GM23338 (cell line): Measurements from ENCODE around the gene FOXI1. TPM values are rescaled to one million over a fixed set of nuclear protein-coding genes. Genes with fewer than 3 reads are reported as not detected.

Experiments used
- ATAC-seq: fragments of 200-7000 bp; cut with Tn5 transposase; 3 replicates; pipeline ENCODE4 v1.9.1; 2020
- DNase-seq: peaks from one replicate; pipeline ENCODE4 v3.0.0-alpha.2; 2015; ENCODE audit warnings: low spot score
- H2AFZ ChIP-seq: fragments of 200-600 bp; sonication (generic); 2 replicates; pipeline ENCODE4 v1.8.0; 2016; ENCODE audit warnings: antibody characterized with exemption, mild to moderate bottlenecking, moderate library complexity
- H3F3A ChIP-seq: fragments of 200-600 bp; sonication (generic); replicated peaks from 2 replicates; pipeline ENCODE4 v1.8.0; 2017; ENCODE audit warnings: antibody characterized with exemption, mixed run types, low read depth
- H3K27ac ChIP-seq: fragments of 200-600 bp; sonication (generic); 2 replicates; pipeline ENCODE4 v1.6.1; 2016; ENCODE audit warnings: low read depth
- H3K27me3 ChIP-seq: fragments of 200-600 bp; sonication (generic); 2 replicates; pipeline ENCODE4 v1.8.0; 2016; ENCODE audit warnings: mild to moderate bottlenecking, mixed run types, moderate library complexity; ENCODE audit not compliant: insufficient read depth
- H3K36me3 ChIP-seq: fragments of 200-600 bp; sonication (generic); 2 replicates; pipeline ENCODE4 v1.8.0; 2016; ENCODE audit warnings: mild to moderate bottlenecking; ENCODE audit not compliant: insufficient read depth
- H3K4me1 ChIP-seq: fragments of 200-600 bp; sonication (generic); 2 replicates; pipeline ENCODE4 v1.8.0; 2016; ENCODE audit warnings: mild to moderate bottlenecking, moderate library complexity; ENCODE audit not compliant: insufficient read depth
- H3K4me2 ChIP-seq: fragments of 200-600 bp; sonication (generic); 2 replicates; pipeline ENCODE4 v1.7.1; 2017; ENCODE audit warnings: mixed run types
- H3K4me3 ChIP-seq: fragments of 200-600 bp; sonication (generic); 2 replicates; pipeline ENCODE4 v1.6.1; 2016; ENCODE audit warnings: mixed run types
- H3K79me2 ChIP-seq: fragments of 200-600 bp; sonication (generic); replicated peaks from 2 replicates; pipeline ENCODE4 v1.8.0; 2017; ENCODE audit warnings: mild to moderate bottlenecking; ENCODE audit not compliant: insufficient read depth
- H3K9me2 ChIP-seq: fragments of 200-600 bp; sonication (generic); 2 replicates; pipeline ENCODE4 v1.8.0; 2017; ENCODE audit not compliant: insufficient read depth
- H4K20me1 ChIP-seq: fragments of 200-600 bp; sonication (generic); replicated peaks from 2 replicates; pipeline ENCODE4 v1.8.0; 2017; ENCODE audit warnings: mild to moderate bottlenecking; ENCODE audit not compliant: insufficient read depth
- H3K27ac Mint-ChIP-seq: 2 replicates; pipeline ENCODE4 v1.8.0; 2020; ENCODE audit warnings: inconsistent platforms, mild to moderate bottlenecking, moderate library complexity, mixed read lengths
- H3K27me3 Mint-ChIP-seq: 3 replicates; pipeline ENCODE4 v1.8.0; 2022; ENCODE audit warnings: low read depth, mild to moderate bottlenecking, moderate library complexity, mixed read lengths, inconsistent platforms; ENCODE audit not compliant: insufficient read depth, poor library complexity
- H3K36me3 Mint-ChIP-seq: 3 replicates; pipeline ENCODE4 v1.8.0; 2021; ENCODE audit warnings: low read depth, mild to moderate bottlenecking, inconsistent platforms, moderate library complexity, mixed read lengths
- H3K4me1 Mint-ChIP-seq: 3 replicates; pipeline ENCODE4 v1.8.0; 2020; ENCODE audit warnings: mild to moderate bottlenecking, inconsistent platforms, mixed read lengths
- H3K4me3 Mint-ChIP-seq: 3 replicates; pipeline ENCODE4 v1.8.0; 2021; ENCODE audit warnings: moderate library complexity, mild to moderate bottlenecking, inconsistent platforms, mixed read lengths
- H3K9me3 Mint-ChIP-seq: 3 replicates; pipeline ENCODE4 v1.8.0; 2020; ENCODE audit warnings: moderate library complexity, mild to moderate bottlenecking, inconsistent platforms, mixed read lengths
- EZH2phosphoT487 ChIP-seq: fragments of 200-600 bp; sonication (generic); IDR thresholded peaks from one replicate; pipeline ENCODE4 v1.8.1; 2018; ENCODE audit warnings: antibody characterized with exemption; ENCODE audit not compliant: unreplicated experiment
- POLR2AphosphoS5 ChIP-seq: IDR thresholded peaks from 2 replicates; pipeline ENCODE4 v1.6.1; 2016; ENCODE audit warnings: antibody characterized with exemption, low read depth
- ZNF114 ChIP-seq: fragments of 250-450 bp; sonication (Bioruptor Pico); IDR thresholded peaks from 2 replicates; pipeline ENCODE4 v1.5.0; 2020; ENCODE audit warnings: mild to moderate bottlenecking, moderate library complexity
- ZNF331 ChIP-seq: fragments of 250-450 bp; sonication (Bioruptor Pico); IDR thresholded peaks from 2 replicates; pipeline ENCODE4 v1.5.0; 2020; ENCODE audit warnings: low read depth, mild to moderate bottlenecking, moderate library complexity
- polyA plus RNA-seq: library from polyadenylated mRNA; unstranded; fragments of >200 nt; fragmentation: Nextera tagmentation; extraction: Ambion mirVana; gene quantifications from 2 replicates; pipeline ENCODE4 v1.2.1, GENCODE V29; 2016
- total RNA-seq: library from RNA; depleted of rRNA; stranded (reverse); fragments of >200 nt; shearing (Covaris generic); gene quantifications from 2 replicates; pipeline ENCODE4 v1.2.3, GENCODE V29; 2014
- TF ChIP-seq, protein P1 (sequence below): IDR thresholded peaks from one replicate; pipeline ENCODE4 v1.6.1; 2018; ENCODE audit warnings: antibody characterized with exemption; ENCODE audit not compliant: unreplicated experiment
- TF ChIP-seq, protein P2 (sequence below), 2 experiments: fragments of 200-600 bp in 1 of 2; sonication (generic) in 1 of 2; conservative IDR thresholded peaks; 2 replicates each; pipeline versions ENCODE4 v1.5.1 to v1.6.1; 2016 to 2017; ENCODE audit warnings: antibody characterized with exemption in 2 of 2, low read depth in 2 of 2, mild to moderate bottlenecking in 2 of 2, moderate library complexity in 1 of 2
- TF ChIP-seq, protein P3 (sequence below): fragments of 250-450 bp; sonication (Bioruptor Pico); IDR thresholded peaks from 2 replicates; pipeline ENCODE4 v1.5.0; 2020; ENCODE audit warnings: mild to moderate bottlenecking, moderate library complexity
- TF ChIP-seq, protein P4 (sequence below): IDR thresholded peaks from 2 replicates; pipeline ENCODE4 v1.6.1; 2016; ENCODE audit warnings: antibody characterized with exemption

FOXI1 gene
- total and polyA plus RNA-seq, 2 experiments from 2014 or later, result not detected

DNA sequence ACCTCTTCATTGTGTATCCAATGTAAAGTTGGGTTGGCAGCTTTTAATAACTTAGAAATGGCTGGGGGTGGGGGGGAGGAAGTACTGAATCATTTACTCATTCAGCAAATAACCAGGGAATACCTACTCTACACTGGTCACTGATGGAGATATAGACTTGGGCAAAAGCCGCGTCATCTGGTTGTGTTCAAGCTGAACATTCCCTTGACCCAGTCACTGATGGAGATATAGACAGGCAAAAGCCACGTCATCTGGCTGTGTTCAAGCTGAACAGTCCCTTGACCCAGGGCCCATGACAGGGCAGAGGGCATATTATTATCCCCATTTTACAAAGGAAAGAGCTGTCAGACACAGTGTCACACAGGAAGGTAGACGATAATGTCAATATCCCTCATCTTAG is 32.6 kb downstream of the FOXI1 start:
- Mint-ChIP-seq H3K27ac (no peak overlapping the region), H3K27me3 (peaks cover 4% of the 10 kb centered on the region), H3K36me3 (no peaks in the 10 kb centered on the region; the same call in 2 of the 3 replicates), H3K9me3 (no peaks in the 10 kb centered on the region; the same call in 2 of the 3 replicates), H3K4me3 (no peak overlapping the region), H3K4me1 (no peaks in the 10 kb centered on the region)
- Histone ChIP-seq H3K79me2 (no peaks in the 10 kb centered on the region), H4K20me1 (no peaks in the 10 kb centered on the region), H3K4me2 (no peak overlapping the region), H3K36me3 (no peaks in the 10 kb centered on the region), H2AFZ (no peak overlapping the region), H3K4me3 (no peak overlapping the region), H3K9me2 (peaks cover 11% of the 10 kb centered on the region; the same call in 1 of the 2 replicates), H3K27me3 (no peaks in the 10 kb centered on the region), H3K27ac (no peak overlapping the region), H3K4me1 (no peaks in the 10 kb centered on the region), H3F3A (no peaks in the 10 kb centered on the region)
- DNase-seq, result no peak
- no peak for ATAC-seq
- TF ChIP-seq POLR2AphosphoS5 (no peak), EZH2phosphoT487 (no peak), ZNF114 (no peak), ZNF331 (CRISPR knock-in tag) (no peak)
- TF ChIP-seq, protein P1, sequence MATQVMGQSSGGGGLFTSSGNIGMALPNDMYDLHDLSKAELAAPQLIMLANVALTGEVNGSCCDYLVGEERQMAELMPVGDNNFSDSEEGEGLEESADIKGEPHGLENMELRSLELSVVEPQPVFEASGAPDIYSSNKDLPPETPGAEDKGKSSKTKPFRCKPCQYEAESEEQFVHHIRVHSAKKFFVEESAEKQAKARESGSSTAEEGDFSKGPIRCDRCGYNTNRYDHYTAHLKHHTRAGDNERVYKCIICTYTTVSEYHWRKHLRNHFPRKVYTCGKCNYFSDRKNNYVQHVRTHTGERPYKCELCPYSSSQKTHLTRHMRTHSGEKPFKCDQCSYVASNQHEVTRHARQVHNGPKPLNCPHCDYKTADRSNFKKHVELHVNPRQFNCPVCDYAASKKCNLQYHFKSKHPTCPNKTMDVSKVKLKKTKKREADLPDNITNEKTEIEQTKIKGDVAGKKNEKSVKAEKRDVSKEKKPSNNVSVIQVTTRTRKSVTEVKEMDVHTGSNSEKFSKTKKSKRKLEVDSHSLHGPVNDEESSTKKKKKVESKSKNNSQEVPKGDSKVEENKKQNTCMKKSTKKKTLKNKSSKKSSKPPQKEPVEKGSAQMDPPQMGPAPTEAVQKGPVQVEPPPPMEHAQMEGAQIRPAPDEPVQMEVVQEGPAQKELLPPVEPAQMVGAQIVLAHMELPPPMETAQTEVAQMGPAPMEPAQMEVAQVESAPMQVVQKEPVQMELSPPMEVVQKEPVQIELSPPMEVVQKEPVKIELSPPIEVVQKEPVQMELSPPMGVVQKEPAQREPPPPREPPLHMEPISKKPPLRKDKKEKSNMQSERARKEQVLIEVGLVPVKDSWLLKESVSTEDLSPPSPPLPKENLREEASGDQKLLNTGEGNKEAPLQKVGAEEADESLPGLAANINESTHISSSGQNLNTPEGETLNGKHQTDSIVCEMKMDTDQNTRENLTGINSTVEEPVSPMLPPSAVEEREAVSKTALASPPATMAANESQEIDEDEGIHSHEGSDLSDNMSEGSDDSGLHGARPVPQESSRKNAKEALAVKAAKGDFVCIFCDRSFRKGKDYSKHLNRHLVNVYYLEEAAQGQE, result no peak
- TF ChIP-seq, protein P2, sequence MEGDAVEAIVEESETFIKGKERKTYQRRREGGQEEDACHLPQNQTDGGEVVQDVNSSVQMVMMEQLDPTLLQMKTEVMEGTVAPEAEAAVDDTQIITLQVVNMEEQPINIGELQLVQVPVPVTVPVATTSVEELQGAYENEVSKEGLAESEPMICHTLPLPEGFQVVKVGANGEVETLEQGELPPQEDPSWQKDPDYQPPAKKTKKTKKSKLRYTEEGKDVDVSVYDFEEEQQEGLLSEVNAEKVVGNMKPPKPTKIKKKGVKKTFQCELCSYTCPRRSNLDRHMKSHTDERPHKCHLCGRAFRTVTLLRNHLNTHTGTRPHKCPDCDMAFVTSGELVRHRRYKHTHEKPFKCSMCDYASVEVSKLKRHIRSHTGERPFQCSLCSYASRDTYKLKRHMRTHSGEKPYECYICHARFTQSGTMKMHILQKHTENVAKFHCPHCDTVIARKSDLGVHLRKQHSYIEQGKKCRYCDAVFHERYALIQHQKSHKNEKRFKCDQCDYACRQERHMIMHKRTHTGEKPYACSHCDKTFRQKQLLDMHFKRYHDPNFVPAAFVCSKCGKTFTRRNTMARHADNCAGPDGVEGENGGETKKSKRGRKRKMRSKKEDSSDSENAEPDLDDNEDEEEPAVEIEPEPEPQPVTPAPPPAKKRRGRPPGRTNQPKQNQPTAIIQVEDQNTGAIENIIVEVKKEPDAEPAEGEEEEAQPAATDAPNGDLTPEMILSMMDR (conservative IDR thresholded peaks at IDR 0.05; ENCODE audit: low read depth in 2 of 2), result no peak
- TF ChIP-seq, protein P3, sequence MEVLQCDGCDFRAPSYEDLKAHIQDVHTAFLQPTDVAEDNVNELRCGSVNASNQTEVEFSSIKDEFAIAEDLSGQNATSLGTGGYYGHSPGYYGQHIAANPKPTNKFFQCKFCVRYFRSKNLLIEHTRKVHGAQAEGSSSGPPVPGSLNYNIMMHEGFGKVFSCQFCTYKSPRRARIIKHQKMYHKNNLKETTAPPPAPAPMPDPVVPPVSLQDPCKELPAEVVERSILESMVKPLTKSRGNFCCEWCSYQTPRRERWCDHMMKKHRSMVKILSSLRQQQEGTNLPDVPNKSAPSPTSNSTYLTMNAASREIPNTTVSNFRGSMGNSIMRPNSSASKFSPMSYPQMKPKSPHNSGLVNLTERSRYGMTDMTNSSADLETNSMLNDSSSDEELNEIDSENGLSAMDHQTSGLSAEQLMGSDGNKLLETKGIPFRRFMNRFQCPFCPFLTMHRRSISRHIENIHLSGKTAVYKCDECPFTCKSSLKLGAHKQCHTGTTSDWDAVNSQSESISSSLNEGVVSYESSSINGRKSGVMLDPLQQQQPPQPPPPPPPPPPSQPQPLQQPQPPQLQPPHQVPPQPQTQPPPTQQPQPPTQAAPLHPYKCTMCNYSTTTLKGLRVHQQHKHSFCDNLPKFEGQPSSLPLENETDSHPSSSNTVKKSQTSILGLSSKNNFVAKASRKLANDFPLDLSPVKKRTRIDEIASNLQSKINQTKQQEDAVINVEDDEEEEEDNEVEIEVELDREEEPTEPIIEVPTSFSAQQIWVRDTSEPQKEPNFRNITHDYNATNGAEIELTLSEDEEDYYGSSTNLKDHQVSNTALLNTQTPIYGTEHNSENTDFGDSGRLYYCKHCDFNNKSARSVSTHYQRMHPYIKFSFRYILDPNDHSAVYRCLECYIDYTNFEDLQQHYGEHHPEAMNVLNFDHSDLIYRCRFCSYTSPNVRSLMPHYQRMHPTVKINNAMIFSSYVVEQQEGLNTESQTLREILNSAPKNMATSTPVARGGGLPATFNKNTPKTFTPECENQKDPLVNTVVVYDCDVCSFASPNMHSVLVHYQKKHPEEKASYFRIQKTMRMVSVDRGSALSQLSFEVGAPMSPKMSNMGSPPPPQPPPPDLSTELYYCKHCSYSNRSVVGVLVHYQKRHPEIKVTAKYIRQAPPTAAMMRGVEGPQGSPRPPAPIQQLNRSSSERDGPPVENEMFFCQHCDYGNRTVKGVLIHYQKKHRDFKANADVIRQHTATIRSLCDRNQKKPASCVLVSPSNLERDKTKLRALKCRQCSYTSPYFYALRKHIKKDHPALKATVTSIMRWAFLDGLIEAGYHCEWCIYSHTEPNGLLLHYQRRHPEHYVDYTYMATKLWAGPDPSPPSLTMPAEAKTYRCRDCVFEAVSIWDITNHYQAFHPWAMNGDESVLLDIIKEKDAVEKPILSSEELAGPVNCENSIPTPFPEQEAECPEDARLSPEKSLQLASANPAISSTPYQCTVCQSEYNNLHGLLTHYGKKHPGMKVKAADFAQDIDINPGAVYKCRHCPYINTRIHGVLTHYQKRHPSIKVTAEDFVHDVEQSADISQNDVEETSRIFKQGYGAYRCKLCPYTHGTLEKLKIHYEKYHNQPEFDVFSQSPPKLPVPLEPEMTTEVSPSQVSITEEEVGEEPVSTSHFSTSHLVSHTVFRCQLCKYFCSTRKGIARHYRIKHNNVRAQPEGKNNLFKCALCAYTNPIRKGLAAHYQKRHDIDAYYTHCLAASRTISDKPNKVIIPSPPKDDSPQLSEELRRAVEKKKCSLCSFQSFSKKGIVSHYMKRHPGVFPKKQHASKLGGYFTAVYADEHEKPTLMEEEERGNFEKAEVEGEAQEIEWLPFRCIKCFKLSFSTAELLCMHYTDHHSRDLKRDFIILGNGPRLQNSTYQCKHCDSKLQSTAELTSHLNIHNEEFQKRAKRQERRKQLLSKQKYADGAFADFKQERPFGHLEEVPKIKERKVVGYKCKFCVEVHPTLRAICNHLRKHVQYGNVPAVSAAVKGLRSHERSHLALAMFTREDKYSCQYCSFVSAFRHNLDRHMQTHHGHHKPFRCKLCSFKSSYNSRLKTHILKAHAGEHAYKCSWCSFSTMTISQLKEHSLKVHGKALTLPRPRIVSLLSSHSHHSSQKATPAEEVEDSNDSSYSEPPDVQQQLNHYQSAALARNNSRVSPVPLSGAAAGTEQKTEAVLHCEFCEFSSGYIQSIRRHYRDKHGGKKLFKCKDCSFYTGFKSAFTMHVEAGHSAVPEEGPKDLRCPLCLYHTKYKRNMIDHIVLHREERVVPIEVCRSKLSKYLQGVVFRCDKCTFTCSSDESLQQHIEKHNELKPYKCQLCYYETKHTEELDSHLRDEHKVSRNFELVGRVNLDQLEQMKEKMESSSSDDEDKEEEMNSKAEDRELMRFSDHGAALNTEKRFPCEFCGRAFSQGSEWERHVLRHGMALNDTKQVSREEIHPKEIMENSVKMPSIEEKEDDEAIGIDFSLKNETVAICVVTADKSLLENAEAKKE (CRISPR knock-in tag), result no peak
- TF ChIP-seq, protein P4, sequence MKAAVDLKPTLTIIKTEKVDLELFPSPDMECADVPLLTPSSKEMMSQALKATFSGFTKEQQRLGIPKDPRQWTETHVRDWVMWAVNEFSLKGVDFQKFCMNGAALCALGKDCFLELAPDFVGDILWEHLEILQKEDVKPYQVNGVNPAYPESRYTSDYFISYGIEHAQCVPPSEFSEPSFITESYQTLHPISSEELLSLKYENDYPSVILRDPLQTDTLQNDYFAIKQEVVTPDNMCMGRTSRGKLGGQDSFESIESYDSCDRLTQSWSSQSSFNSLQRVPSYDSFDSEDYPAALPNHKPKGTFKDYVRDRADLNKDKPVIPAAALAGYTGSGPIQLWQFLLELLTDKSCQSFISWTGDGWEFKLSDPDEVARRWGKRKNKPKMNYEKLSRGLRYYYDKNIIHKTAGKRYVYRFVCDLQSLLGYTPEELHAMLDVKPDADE, result no peak
